Esophagus muscularis mucosa (tissue), 4 donors: Measurements from ENCODE around the gene GALNT14.

Experiments
- CTCF ChIP-seq, 3 experiments: fragments of 200-600 bp in 2 of 3; fragments of 450-650 bp in 1 of 3; sonication (generic) in 2 of 3; IDR thresholded peaks; one replicate each; pipeline ENCODE4 v1.5.1; 2017 to 2019; ENCODE audit warnings: antibody characterized with exemption in 3 of 3, mild to moderate bottlenecking in 2 of 3, moderate library complexity in 1 of 3
- EP300 ChIP-seq: sonication (generic); formaldehyde crosslinking; IDR thresholded peaks from one replicate; pipeline ENCODE4 v1.6.1; 2017; ENCODE audit warnings: antibody characterized with exemption
- POLR2A ChIP-seq: fragments of 450-650 bp; IDR thresholded peaks from one replicate; pipeline ENCODE4 v1.6.1; 2017; ENCODE audit warnings: antibody characterized with exemption, moderate library complexity, mild to moderate bottlenecking, low read depth
- POLR2AphosphoS5 ChIP-seq, 2 donors: sonication (generic); formaldehyde crosslinking; IDR thresholded peaks; one replicate each; pipeline ENCODE4 v1.6.1; 2017; ENCODE audit warnings: antibody characterized with exemption in 2 of 2

GRCh38 chr2:30935795-30936194, 202.4 kb downstream of the GALNT14 start:
- no peak for TF ChIP-seq POLR2A
- no peak for TF ChIP-seq CTCF (IDR thresholded peaks at IDR 0.05)
- no peak for TF ChIP-seq POLR2AphosphoS5 (IDR thresholded peaks at IDR 0.05)
- no peak for TF ChIP-seq EP300
